Left ventricle myocardium superior (tissue), 1 donor: ENCODE data around the gene RPS6KA4. TPM values are rescaled to one million over a fixed set of nuclear protein-coding genes. Genes with fewer than 3 reads are reported as not detected.
"Not testable (repeated sequence)": the region's sequence is repeated elsewhere in the genome, so short reads cannot be mapped to it uniquely, and the experiment has no call there.

Experiments used
- ATAC-seq: fragments of 200-7000 bp; cut with Tn5 transposase; one replicate; pipeline ENCODE4 v1.9.1; 2020; ENCODE audit warnings: mild to moderate bottlenecking, moderate library complexity
- DNase-seq: peaks from one replicate; pipeline ENCODE4 v3.0.0-alpha.2; 2020
- intact Hi-C: fragments of 100-400 bp; cut with micrococcal nuclease; formaldehyde crosslinking; loops from one replicate; pipeline ENCODE4 v1.11.0; 2022
- total RNA-seq: library from RNA; stranded (reverse); fragmentation: NEBNext Ultra II Directional; extraction: Animal tissue kit (Norgen Biotek cat#: 25700); gene quantifications from one replicate; pipeline ENCODE4 v1.2.1, GENCODE V29; 2021
- donor health status: DM: no; HTN: yes; CAD: no; lungs with severe emphysema.

The RPS6KA4 gene
- total RNA-seq, 1 donor from 2014 or later, result 15.1 TPM

- ATAC-seq, intact Hi-C loops, DNase-seq: not testable (repeated sequence)
Observed at GRCh38 chr11:64323984-64324383, 35.0 kb upstream of the RPS6KA4 start.

- intact Hi-C loops, result no loop called here
- no peak for ATAC-seq
- DNase-seq, result no peak
Observed at GRCh38 chr11:64324692-64325469, 34.1 kb upstream of the RPS6KA4 start.

DNA sequence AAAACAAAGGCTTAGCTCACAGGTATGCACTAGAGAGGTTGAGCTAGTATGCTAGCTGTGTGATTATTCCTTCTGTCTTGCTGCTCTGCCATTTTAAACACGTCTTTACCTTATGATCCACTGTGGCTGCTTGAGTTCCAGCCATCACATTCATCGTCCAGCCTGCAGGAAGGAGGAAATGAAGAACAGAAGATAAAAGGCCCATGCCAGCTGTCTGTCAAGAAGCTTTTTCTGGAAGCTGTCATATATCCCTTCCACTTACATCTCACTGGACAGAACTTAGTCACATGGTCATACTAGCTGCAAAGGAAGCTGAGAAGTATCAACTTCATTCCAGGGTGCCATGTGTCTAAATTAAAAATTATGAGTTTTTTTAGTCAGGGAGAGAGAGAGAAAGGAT lies 31.6 kb upstream of the RPS6KA4 start:
- no peak for ATAC-seq
- intact Hi-C loops, result no loop called here
- DNase-seq, result no peak

DNA sequence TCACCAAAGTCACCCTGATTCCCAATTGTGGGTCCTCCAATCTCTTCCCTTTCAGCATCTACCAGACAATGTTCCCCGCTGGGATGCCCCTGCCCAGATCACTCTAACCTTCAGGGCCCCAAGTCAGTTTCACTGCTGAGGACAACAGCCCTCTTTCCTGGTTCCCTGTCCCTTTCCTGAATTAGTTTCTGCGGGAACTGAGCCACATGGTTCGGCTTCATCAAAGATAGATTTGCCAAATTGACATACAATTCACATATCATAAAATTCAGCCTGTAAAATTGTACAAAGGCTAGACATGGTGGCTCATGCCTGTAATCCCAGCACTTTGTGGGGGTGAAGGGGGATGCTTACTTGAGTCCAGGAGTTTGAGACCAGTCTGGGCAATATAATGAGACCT lies 31.0 kb upstream of the RPS6KA4 start:
- DNase-seq (no peak), ATAC-seq (no peak)
- intact Hi-C loops, result no loop called here

GRCh38 chr11:64330888-64331287 lies 28.1 kb upstream of the RPS6KA4 start:
- ATAC-seq, result no peak
- no peak for DNase-seq
- intact Hi-C loops, result no loop called here

GRCh38 chr11:64331569-64332371 lies 27.2 kb upstream of the RPS6KA4 start:
- peak; percentile 82 for DNase-seq
- intact Hi-C loops, result no loop called here
- peak; percentile 69 for ATAC-seq

GRCh38 chr11:64333556-64333955 lies 25.4 kb upstream of the RPS6KA4 start:
- no peak for ATAC-seq

DNA sequence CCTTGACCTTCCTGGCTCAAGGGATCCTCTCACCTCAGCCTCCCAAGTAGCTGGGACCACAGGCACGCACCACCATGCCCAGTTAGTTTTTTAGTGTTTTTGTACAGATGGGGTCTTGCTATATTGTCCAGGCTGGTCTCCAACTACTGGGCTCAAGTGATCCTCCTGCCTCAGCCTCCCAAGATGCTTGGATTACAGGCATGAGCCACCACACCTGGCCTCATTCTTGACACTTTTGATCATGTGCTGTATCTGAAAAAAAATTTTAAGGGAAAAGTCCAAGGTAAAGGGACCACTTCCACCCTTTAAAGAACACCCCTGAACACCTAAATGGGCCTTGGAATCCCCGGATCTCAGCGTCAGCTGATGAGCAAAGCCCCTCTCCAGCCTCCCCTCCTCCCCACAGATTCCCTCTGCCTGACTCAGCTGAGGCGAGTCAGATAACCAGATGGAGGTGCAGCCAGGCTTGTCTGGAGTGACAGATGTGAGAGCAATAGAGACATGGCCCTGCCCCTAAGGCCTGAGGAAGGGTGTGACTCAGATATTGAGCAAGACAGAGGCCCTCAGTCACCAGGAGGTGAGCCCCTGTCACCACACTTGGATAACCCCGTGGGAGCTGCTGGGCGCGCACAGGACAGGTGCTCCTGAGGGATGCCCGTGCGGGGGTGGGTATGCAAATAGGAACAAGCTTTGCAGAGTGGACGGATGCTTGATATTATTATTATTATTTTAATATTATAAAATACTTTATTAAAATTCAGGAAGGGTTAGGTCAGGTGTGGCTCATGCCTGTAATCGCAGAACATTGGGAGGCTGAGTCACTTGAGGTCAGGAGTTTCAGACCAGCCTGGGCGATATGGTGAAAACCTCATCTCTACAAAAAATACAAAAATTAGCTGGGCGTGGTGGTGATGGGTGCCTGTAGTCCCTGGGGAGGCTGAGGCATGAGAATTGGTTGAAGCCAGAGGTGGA lies 23.9 kb upstream of the RPS6KA4 start:
- intact Hi-C loops, result no loop called here
- DNase-seq, result peak; percentile 26
- ATAC-seq, result peak; percentile 74

More at GRCh38 chr11:64333556-64333955, 25.4 kb upstream of the RPS6KA4 start:
- intact Hi-C loops, result no loop called here
- no peak for DNase-seq

GRCh38 chr11:64337538-64338249 lies 21.3 kb upstream of the RPS6KA4 start:
- intact Hi-C loops, result no loop called here
- DNase-seq, result no peak
- ATAC-seq, result no peak

- ATAC-seq, result no peak
- DNase-seq, result no peak
- intact Hi-C loops, result no loop called here
Observed at GRCh38 chr11:64338716-64339115, 20.2 kb upstream of the RPS6KA4 start.

- no peak for DNase-seq
- intact Hi-C loops, result no loop called here
- ATAC-seq, result no peak
Observed at GRCh38 chr11:64339286-64339685, 19.7 kb upstream of the RPS6KA4 start.

DNA sequence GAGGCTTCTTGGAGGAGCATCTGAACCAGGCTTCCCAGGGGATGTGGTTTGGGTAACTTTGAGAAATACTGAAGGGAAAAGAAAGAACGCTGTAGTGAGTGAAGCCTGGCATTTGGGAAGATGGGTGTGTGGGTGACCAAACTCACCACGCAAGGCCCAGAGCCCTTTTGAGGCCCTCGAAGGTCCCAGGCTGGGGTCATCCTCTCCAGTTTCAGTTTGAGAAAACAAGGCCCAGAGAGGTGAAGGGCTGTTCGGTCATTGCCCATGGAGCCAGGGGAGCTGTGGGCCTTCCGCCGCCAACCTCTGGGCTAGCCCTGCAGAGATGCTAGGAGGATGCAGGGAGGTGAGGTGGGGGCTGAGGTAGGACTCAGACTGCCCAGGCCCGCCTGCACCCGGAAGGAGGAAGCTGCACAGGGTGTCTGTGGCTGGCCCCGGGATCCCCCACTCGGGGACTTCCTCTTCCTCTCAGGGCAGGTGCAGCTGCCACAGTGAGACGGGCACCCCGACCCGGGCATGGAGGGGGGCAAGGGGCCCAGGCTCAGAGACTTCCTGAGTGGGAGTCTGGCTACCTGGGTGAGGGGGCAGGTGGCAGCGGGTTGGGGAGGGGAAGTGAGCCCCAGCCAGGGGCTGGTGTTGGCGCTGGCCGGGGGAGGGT lies 19.1 kb upstream of the RPS6KA4 start, which contains the start of gene CCDC88B:
Gene CCDC88B (plus strand): TSS at position 451 of the 655 bp plus-strand sequence. CDS start 63 bp downstream, at position 514.
- intact Hi-C loops, result no loop called here
- DNase-seq (peak; percentile 76), ATAC-seq (peak; percentile 6)

DNA sequence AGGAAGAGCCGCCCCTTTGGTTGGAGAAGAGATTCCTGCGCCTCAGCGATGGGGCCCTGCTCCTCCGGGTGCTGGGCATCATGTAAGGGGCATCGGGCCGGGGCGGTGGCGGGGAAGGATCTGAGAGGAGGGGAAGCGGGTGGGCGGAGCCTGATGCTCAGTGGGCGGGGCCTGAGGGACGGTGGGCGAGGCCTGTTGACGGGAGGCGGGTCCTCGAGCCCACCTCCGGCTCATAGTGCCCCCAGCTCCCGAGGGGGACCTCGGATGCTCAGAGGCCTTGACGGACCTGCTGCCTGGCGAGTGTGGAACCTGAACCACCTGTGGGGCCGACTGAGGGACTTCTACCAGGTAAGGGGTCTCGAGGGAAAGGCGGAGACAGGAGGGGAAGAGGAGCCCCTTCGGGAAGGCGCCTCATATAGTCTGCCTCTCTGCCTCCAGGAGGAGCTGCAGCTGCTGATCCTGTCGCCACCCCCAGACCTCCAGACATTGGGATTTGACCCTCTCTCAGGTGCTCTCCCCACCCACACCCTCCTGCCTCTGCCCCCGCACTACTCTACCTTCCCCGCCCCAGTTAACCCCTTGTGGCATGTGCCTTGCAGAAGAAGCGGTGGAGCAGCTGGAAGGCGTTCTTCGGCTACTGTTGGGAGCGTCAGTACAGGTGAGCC lies 18.2 kb upstream of the RPS6KA4 start:
- DNase-seq (peak; percentile 65), ATAC-seq (no peak)
- intact Hi-C loops, result no loop called here

DNA sequence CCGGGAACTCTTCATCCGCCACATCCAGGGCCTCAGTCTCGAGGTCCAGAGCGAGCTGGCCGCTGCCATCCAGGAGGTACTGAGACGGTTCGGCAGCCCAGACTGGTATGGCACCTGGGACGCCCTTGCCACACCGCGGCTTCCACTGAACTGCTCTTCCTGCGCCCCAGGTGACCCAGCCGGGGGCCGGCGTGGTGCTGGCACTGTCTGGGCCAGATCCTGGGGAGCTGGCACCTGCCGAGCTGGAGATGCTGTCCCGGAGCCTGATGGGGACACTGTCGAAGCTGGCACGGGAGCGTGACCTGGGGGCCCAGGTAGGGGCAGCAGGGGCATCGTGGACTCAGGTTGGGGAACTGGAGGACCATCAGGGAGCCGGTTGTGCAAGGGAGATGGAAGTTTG lies 17.5 kb upstream of the RPS6KA4 start:
- no peak for DNase-seq
- ATAC-seq, result no peak
- intact Hi-C loops, result no loop called here

DNA sequence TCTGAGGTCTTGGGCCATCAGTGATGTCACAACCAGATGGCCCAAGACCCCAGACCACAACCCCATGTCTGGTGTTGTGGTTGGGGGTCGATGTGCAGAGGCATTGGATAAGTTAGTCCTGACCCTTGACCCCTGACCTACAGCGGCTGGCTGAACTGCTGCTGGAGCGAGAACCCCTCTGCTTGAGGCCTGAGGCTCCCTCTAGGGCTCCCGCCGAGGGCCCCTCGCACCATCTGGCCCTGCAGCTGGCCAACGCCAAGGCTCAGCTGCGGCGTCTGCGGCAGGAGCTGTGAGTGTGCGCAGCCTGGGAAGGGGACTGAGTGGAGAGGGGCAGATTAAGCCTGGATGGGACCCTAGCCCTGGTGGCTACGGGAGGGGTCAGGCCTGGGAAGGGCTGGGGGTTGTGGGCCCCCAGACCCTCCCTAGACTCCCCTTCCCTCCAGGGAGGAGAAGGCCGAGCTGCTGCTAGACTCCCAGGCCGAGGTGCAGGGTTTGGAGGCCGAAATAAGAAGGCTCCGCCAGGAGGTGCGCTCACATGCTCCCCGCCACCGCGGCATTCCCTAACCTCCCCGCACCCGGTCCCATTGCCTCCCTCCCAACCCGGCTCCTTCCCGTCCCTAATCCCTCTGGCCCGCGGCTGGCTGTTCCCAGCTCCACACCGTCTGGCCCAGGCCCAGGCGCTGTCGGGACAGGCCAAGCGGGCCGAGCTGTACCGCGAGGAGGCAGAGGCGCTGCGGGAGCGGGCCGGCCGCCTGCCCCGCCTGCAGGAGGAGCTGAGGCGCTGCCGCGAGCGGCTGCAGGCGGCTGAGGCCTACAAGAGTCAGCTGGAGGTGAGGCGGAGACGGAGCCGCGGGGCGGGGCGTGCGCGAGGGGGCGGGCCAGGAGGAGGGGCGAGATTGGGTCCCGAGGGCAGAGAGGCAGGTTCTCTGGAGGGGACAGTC lies 16.8 kb upstream of the RPS6KA4 start:
- intact Hi-C loops, result no loop called here
- peak; percentile 95 for ATAC-seq

GRCh38 chr11:64342869-64343745 lies 15.9 kb upstream of the RPS6KA4 start:
- no peak for ATAC-seq
- no peak for DNase-seq
- intact Hi-C loops, result no loop called here

More for the DNA sequence above, 16.8 kb upstream of the RPS6KA4 start:
- DNase-seq, result peak; percentile 94
